Heart left ventricle (tissue), 13 donors: ENCODE measurements around the gene GOLGA3.

Experiments
- CTCF ChIP-seq, 12 donors: fragments of 200-600 bp; sonication (generic) in 4 of 12; IDR thresholded peaks; one replicate each; pipeline versions ENCODE4 v1.5.0 to v1.8.0; 2018 to 2022; ENCODE audit warnings: antibody characterized with exemption in 12 of 12, mild to moderate bottlenecking in 5 of 12
- POLR2A ChIP-seq, 2 donors: fragments of 450-650 bp; IDR thresholded peaks; one replicate each; pipeline ENCODE4 v1.6.1; 2017; ENCODE audit warnings: antibody characterized with exemption in 2 of 2, mild to moderate bottlenecking in 2 of 2, moderate library complexity in 2 of 2
- donor health status: ischemic (EF 13 %, LVEDD 7.1; RV severe dilation, severe dysfunction).
- donor health status: DM: no; HTN: yes; CAD: no.
- donor health status: DM: no; HTN: no; CAD: no.
- donor health status: ischemic (EF 25% LVEDD 6.9; RV normal size, moderate dysfunction).
- donor health status: ischemic (EF 25% LVEDD 5.7; RV mildly dilated, moderate dysfunction).
- donor health status: ischemic (EF 35%, LVEDD 5.7; RV mildly dilated, moderate dysfunction).
- donor health status: nonischemic (EF 11% LVEDD 7.7; RV severe dilation, severe dysfunction).
- donor health status: DM: yes; HTN: yes; CAD: no.
- donor health status: PGD.
- donor health status: ischemic (EF 29% LVEDD 5.4; RV normal size, mild dysfunction).
- donor health status: nonischemic (EF 23%, LVEDD 6.1; RV moderate dilation, normal function).

GRCh38 chr12:132723015-132723763 is 105.5 kb downstream of the GOLGA3 start:
- no peak for TF ChIP-seq CTCF (IDR thresholded peaks at IDR 0.05)
- no peak for TF ChIP-seq POLR2A (IDR thresholded peaks at IDR 0.05)
